HG03139 (cell line): Measurements from ENCODE around the gene ALDH3B1.

Experiments used
- ATAC-seq: cut with Tn5 transposase; IDR thresholded peaks from one replicate; pipeline ENCODE4 v1.9.1; 2021; ENCODE audit not compliant: unreplicated experiment

The ALDH3B1 gene

GRCh38 chr11:68012843-68013610, 2.9 kb downstream of the ALDH3B1 start:
- ATAC-seq: no peak

- ATAC-seq: no peak
These were observed 3.6 kb downstream of the ALDH3B1 start for GRCh38 chr11:68013611-68014156.

GRCh38 chr11:68014157-68014946, 4.2 kb downstream of the ALDH3B1 start:
- no peak for ATAC-seq

- no peak for ATAC-seq
These were observed 4.9 kb downstream of the ALDH3B1 start for GRCh38 chr11:68014947-68015447.

GRCh38 chr11:68015467-68015866, 5.3 kb downstream of the ALDH3B1 start:
- ATAC-seq: no peak

- no peak for ATAC-seq
These were observed 6.2 kb downstream of the ALDH3B1 start for GRCh38 chr11:68016161-68016903.

GRCh38 chr11:68016904-68017817, 7.0 kb downstream of the ALDH3B1 start:
- no peak for ATAC-seq

GRCh38 chr11:68017980-68018729, 8.0 kb downstream of the ALDH3B1 start:
- ATAC-seq: no peak

GRCh38 chr11:68018730-68019190, 8.6 kb downstream of the ALDH3B1 start:
- no peak for ATAC-seq

GRCh38 chr11:68019486-68019885, 9.4 kb downstream of the ALDH3B1 start:
- no peak for ATAC-seq

- no peak for ATAC-seq
These were observed 10.4 kb downstream of the ALDH3B1 start for GRCh38 chr11:68020575-68020974.

- ATAC-seq: no peak
These were observed 11.2 kb downstream of the ALDH3B1 start for GRCh38 chr11:68021167-68021787.

- no peak for ATAC-seq
These were observed 12.4 kb downstream of the ALDH3B1 start for GRCh38 chr11:68022531-68022930.

- ATAC-seq: no peak
These were observed 14.4 kb downstream of the ALDH3B1 start for GRCh38 chr11:68024508-68024907.

GRCh38 chr11:68025047-68025446, 14.9 kb downstream of the ALDH3B1 start:
- ATAC-seq: no peak

GRCh38 chr11:68026391-68027105, 16.4 kb downstream of the ALDH3B1 start:
- ATAC-seq: no peak

- no peak for ATAC-seq
These were observed 17.5 kb downstream of the ALDH3B1 start for GRCh38 chr11:68027667-68028066.
